Right renal pelvis (tissue), 4 donors: Measurements from ENCODE around the gene NTMT1. TPM values are rescaled to one million over a fixed set of nuclear protein-coding genes. Genes with fewer than 3 reads are reported as not detected.
A peak's percentile ranks its signal among the peaks of the same experiment; 100 is the strongest.

Experiments
- DNase-seq, 4 donors: peaks; one replicate each; pipeline ENCODE4 v3.0.0-alpha.2; 2013; ENCODE audit warnings: low read depth in 4 of 4, low spot score in 3 of 4, missing footprints in 1 of 4
- polyA plus RNA-seq, 4 donors: library from polyadenylated mRNA; unstranded; fragments of 120-200 nt; gene quantifications; one replicate each; pipeline ENCODE4 v1.2.1, GENCODE V29; 2013; ENCODE audit not compliant: insufficient read length in 4 of 4

Gene NTMT1
- polyA plus RNA-seq, 4 donors, result 33.1 to 38.4 (median 33.9) TPM

- DNase-seq, result peak in 1 of 4 donors; percentile 78
These were observed 29.2 kb upstream of the NTMT1 start for GRCh38 chr9:129596541-129597331.

- no peak for DNase-seq
These were observed 28.4 kb upstream of the NTMT1 start for GRCh38 chr9:129597355-129598088.

DNA sequence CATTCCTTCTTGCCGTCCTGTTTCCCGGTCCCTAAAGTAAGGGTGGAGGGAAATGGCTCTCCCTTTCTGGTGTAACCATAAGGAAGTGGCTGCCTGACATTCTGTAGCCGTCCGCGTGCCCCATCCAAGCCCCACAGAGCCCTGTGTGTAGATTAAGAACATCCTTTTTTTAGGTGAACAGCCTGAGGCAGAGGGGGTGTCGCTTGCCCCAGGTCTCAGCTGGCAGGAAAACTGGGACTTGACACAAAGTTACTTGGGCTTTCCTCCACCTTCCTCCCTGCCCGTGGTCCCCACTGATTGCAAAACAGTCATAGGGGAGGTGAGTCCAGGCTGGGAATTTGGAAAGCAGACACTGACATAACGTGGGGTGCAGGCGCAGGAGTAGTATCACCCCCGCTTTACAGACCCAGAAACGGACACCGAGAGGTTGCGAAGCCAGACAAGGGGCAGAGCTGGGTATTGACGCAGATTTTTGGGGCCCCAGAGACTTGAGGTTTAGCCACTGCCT lies 27.8 kb upstream of the NTMT1 start:
- no peak for DNase-seq

DNA sequence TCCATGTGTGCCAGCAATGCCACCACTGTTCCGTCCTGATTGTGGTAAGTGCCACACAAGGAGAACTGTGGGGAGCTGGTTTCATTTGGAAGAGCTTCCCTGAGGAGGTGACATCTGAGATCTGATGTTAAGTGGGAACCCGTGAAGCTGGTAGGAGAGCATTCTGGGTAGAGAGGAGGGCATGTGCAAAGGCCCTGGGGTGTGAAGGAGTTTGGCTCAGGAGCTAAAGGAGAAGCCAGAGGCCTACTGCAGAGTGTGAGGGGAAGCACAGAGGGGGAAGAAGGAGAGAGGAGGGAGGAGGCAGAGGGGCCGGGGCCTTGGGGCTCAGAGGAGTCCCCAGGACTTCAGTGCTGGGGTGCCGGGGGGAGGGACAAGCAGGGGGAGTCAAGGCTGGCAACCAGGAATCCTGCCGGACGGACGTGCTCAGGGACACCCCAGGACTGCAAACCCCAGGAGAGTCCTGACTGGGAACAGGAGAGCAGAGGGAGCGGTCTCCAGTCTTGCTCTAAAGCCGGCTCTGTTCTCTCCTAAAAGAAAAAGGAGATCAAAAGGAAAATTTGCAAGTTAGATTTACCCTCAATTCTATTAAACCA lies 24.8 kb upstream of the NTMT1 start:
- no peak for DNase-seq

DNA sequence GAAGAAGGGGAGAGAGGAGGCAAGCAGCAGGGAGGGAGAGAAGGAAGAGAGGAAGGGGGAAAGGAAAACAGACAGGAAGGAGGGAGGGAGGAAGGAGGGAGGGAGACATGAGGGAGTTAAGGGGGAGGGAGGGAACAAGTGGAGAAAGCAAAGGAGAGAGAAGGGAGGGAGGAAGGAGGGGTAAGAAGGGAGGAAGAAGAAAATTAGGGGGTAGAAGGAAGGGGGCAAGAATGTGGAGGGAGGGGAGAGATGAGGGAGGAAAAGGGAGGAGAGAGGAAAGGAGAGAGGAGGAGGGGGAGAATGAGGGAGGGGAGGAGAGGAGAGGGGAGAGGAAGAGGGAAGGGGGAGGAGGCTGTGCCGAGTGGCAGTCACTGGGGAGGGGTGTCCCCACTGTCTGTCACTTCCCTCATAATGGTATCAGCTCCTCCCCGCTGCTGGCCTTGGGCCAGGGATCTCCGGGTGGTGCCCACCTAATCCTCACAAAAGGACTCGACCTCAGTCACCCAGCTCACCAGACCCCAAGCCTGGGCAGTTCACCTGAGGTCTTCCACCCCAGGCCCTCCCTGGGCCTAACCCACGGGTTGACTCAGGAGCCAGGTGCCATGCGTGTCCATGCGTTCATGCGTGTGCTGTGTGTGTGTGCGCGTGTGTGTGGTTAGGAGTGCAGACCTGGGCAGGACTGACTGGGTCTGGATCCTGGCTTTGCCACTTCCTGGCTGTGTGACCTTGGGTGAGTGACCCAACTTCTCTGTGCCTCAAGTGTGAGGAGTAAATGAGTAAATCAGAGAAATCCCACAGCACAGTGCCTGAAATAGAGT lies 23.2 kb upstream of the NTMT1 start:
- no peak for DNase-seq

- no peak for DNase-seq
These were observed 21.8 kb upstream of the NTMT1 start for GRCh38 chr9:129604056-129604765.

GRCh38 chr9:129604766-129605163 lies 21.2 kb upstream of the NTMT1 start:
- DNase-seq, result no peak

DNA sequence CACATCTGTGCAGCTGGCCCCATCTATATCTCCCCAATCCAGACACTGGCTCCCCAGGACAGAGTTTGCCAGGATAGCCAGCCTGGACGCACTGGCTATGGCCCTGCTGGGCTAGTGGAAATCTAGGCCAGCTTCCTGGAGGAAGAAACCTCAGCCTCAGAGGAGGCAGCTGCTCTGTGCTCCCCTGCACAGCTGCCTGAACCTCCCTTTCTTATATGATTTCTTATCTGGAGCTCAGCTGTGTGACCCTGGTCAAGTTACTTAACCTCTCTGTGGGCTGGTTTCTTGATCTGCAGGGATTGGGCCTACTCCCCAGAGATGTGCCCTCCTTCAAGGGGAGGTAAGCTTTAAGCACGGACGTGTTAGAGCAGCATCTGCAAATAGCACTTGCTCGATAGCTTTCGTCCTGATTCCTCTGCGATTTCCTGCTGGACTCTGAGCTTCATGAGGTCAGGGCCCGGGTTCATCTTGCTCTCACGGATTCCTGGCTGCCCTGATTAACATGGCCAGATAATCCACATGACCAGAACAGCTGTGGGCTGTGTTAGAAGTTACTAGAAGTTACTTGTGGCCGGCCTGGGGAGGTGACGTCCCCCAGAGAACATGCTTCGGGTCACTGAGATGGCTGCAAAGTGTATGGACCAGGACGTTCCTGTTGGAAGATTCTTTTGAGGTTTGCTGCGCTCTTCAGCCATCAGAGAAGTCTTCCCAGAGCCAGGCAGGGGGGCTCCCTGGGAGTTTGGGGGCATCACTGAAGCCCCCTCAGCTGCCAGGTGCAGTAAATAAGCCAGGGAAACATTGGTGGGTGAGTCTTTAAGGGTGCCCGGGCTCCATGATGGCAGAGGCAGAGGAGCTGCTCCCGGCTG lies 19.6 kb upstream of the NTMT1 start:
- DNase-seq, result no peak

GRCh38 chr9:129607027-129607387 lies 19.0 kb upstream of the NTMT1 start:
- no peak for DNase-seq

GRCh38 chr9:129608561-129609481 lies 17.1 kb upstream of the NTMT1 start:
- DNase-seq, result no peak

DNA sequence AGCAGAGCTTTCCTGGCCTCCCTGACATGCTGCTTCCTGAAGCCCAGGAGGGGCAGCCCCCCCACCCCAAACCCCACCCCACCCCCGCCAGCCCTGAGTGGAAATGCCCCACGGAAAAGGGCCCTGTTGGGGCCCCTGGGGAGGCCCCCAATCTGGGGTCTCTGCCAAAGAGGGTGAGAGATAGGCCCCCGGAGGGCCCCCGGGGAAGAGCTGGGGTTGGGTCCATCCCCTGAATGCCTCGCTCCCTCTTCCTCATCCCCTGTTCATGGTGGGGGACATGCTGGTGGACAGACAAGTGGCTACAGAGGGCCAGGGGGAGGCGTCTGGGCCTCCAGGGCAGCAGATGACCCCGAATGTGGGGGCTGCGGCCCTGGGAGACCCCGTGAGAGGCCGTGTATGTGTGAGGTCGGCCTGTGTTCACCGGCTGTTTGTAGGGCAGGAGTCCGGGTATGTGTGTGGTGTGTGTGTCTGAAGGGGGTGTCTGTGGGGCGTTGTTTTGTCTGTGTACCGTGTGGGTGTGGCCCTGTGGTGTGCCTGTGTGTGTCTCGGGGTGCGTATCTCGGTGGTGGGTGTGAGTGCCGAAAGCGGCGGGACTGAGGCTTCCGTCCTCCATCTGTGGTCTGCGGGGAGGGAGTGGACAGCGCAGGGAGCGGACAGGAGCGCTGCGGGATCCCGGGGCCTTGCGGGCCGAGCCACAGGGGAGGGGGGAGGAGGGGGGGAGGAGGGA lies 16.3 kb upstream of the NTMT1 start:
- DNase-seq, result no peak

DNA sequence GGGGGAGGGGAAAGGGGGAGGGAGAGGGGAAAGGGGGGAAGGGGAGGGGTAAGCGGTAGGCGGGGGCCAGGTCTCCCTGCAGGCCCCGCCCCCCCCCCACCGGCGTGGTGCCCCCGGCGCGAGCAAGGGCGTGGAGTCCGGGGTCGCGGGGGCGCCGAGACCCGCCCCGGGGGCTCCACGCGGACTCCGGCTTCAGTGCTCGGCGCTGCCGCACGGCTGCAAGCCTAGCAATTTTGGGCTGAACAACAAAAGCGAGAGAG lies 15.8 kb upstream of the NTMT1 start:
- no peak for DNase-seq

DNA sequence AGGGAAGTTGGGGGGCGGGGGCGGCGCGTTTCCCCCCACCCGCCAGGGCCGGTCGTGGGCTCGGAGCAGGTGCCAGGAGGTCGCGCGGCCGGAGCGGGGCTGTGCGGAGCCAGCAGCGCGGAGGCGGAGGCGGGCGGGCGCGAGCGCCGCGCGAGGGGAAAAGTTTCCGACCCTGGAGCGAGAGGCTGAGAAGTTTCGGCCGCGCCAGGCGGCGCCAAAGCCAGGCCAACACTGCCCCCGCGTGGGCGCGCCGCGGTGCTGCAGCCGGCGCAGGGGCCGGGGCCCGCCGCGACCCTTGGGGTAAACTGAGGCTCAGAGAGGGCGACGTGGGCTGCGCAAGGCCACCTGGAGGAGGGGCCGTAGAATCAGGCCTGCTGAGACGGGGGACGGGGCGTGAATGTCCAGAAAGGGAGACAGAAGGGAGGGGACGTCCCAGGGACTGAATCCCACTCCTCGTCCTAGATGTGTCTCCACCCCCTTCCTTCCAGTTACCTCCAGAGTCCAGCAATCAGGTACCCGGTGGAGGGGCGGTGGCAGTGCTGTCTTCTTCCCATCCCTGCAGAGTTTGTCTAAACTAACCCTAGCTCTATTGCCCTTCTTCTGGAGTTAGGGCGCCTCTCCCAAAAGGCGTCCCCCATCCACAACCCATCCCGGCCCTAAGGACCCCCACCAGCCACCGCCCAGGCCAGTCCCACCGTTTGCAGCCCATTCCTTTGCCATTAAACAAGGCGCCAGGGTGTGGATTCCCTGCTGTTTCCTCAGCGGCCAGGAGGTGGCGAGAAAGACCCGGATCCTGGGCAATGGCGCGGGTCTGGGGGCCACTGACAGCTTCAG lies 15.3 kb upstream of the NTMT1 start:
- DNase-seq, result no peak

DNA sequence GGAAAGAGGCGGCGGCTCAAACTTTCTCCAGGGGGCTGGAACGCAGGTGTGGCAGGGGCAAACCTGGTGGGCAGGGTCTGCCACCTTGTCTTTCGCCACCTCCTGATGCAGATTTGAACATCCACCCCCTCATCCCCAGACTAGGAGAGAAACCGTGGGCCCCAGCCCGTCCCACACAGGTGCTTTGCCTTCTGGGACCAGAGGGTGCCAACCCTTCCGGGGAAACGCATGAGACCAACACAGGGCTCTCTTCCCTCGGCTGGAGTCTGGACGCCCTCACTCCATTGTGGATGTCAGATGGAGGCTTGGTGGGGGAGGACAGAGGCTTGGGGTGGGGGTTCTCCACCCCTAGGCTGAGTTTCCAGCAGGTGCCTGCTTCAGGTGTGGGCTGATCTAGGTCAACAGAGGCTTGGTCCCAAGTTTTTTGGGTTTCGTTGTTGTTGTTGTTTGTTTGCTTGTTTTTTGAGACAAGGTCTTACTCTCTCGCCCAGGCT lies 14.6 kb upstream of the NTMT1 start:
- no peak for DNase-seq

- no peak for DNase-seq
These were observed 13.8 kb upstream of the NTMT1 start for GRCh38 chr9:129612123-129612522.

DNA sequence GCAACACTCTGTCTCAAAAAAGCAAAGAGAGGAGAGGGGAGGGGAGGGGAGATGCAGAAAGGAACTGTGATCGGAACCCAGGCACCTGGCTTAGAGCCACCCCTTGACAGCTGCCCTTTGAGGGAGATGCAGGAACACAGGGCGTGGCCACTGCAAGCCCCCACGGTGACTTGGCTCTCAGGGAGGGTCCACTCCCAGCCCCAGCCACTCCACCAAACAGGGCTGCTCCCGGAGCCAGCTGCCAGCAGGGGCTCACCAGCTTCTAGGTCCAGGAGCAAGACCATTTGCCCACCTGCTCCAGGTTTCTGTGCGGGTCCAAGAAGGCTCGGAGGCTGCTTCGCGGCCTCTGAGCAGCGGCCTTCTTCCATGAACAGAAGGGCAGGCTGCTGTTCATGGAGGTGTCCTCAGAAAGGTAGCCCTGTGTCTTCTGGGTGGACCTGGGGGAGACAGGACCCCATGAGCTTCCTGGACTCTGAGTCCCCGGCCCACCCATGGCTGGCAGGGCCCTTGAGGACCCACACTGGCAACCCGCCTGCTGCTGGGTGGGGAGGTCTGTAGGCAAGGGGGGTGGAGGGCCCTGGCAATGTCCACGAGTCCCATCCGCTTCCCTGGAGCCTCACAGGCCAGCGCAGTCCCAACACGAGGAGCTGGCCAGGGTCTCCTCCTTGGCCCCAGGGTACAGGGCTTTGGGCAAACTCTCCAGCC lies 13.0 kb upstream of the NTMT1 start:
- no peak for DNase-seq
